Stimulated activated CD8-positive, alpha-beta memory T cell treated with anti-CD3 and anti-CD28 coated beads, Interleukin-15, amount 100 ng/mL, for 1 hour (primary cell): ENCODE results near the gene KNOP1.
"Not testable (repeated sequence)": the region's sequence is repeated elsewhere in the genome, so short reads cannot be mapped to it uniquely, and the experiment has no call there.

Experiments used
- DNase-seq: peaks from one replicate; pipeline ENCODE4 v3.0.0-alpha.2; 2020; ENCODE audit warnings: low read depth

The KNOP1 gene

DNA sequence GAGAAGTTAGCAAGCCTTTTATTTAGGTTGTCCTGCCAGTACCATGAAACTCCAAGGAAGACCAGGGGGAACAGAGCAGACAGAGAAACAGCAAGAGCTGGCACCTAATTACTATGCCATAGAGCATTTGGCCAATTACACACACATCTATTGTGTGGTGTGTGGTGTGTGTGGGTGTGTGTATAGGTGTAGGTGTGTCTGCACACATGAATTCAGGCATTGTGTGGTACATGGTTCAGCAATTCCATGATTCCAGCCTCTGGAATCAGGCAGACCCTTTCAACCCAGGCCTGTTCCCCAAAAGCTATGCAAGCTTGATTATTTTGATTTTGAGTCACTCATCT is 25.8 kb upstream of the KNOP1 start:
- DNase-seq: no peak

DNA sequence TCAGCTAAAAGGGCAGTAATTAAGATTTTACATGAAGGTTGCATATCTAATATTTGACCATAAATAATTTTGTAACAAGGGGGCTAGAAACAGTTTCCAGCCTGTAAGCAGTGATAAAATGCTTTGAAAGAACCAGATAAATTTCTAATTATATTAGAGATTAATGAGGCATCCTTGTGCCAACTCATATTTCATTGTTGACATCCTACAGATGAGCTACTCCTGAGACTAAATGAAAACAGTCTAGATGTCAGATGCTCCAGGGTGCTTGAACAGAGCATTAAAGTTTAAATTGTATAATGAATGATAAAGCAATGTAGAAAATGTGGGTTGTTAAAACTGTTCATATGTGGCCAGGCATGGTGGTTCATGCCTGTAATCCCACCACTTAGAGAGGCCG is 23.3 kb upstream of the KNOP1 start:
- no peak for DNase-seq

DNA sequence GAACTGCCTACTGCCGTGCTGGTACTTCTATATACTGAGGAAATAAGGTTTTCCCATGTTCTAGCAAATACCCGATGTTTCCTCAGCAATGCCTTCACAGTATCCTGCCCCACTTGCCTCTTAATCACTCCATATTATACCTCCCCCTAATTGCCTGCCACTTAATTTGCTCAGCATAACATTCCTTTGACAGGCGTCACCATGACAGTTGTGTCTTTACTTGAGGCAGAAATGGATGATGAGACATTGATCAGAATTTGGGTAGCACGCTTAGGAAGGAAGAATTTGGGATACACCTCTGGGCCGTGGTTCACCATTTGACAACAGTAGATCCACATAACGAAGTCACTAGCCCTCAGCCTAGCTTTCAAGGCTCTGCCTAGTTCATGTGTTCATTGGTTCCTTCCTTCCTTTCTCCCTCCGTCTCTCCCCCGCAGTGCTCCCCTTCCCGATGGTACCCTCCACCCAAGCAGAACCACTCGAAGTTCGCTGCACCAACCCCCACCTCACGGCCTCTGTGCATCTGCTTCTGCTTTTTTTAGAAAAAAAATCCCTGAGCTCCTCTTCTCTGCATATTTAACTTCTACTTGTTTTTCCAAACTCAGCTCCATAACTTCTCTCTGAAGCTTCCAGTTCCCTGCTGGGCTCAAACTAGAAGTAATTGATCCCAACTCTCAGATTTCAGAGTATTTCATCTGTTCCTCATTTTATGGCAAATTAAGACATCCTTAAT is 19.4 kb upstream of the KNOP1 start:
- no peak for DNase-seq

DNA sequence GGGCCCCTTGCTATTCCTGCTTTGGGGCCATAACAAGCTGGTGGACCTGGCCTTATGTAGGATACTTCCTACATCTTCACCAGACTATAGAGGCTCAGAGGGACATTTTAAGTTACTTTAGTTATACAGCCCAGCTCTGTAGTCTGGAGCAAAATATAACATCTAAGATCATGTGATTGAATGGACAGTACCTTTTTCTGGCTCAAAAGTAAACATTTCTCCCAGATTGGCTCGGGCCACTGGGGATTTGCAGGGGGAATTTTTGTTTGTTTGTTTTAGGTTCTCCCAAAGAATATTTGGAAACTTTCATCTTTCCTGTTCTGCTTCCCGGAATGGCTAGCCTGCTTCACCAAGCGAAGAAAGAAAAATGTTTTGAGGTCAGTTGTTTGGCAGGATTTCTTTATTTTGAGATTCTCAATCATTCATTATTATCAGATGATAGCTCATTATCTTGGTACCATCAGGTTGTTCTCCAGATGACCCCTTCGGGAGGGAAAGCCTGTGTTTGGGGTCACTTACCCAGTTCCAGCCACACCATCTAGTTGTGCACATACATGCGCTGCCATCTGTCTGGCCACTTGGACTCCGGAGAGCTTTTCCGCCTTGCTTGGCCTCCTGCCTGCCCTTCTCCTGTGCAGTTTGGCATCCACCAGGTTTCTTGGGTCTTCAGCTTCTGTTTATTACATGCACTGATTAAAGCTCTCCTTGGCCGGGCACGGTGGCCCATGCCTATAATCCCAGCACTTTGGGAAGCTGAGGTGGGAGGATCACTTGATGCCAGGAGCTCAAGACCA is 17.2 kb upstream of the KNOP1 start:
- DNase-seq: no peak

DNA sequence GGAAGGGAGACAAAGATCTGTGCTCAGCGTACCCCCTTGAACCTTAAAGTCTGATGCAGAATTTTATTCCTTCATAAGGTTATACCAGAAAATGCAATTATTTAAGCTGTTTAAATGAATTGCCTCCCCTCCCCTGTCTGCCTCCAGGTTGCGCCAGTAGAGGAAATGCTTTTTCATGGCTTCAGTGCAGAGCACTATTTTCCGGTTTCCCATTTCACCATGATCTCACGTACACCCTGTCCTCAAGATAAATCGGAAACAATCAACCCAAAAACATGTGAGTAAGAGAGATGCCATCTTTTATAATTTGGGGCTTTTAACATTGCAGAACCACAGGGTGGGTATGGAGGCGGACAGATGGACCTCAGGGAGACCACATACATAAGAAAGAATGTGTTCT is 15.5 kb upstream of the KNOP1 start:
- DNase-seq: no peak

DNA sequence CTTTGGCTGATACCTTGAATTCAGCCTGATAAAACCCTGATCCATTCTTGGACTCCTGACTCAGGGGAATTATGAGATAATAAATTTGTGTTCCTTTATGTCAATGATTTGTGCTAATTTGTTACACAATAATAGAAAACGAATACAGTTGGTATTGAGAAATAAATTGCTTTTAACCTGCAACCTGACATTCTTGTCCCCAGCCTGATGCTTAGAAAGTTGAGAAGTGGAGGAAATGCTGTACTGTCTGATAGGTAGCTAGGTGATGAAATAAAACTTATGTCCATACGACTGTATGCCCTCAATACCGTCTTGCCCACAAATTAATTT is 10.6 kb upstream of the KNOP1 start:
- no peak for DNase-seq

DNA sequence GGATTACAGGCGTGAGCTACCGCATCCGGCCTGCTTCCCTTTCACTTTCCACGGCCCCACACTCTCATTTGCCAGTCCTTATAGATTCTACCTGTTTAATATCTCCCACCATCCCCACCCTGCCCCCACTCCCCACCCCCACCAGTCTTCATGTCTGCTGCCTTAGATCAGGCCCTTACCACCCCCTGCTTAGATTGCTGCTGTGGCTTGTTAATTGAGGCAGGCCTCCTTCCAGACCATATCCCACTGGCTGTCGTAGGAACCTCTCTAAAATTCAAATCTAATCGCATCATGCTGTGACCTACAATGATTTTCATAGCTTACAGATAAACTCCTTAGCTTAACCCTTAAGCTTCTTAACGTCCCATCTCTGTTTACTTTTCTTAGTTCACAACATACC is 5.0 kb upstream of the KNOP1 start:
- no peak for DNase-seq

DNA sequence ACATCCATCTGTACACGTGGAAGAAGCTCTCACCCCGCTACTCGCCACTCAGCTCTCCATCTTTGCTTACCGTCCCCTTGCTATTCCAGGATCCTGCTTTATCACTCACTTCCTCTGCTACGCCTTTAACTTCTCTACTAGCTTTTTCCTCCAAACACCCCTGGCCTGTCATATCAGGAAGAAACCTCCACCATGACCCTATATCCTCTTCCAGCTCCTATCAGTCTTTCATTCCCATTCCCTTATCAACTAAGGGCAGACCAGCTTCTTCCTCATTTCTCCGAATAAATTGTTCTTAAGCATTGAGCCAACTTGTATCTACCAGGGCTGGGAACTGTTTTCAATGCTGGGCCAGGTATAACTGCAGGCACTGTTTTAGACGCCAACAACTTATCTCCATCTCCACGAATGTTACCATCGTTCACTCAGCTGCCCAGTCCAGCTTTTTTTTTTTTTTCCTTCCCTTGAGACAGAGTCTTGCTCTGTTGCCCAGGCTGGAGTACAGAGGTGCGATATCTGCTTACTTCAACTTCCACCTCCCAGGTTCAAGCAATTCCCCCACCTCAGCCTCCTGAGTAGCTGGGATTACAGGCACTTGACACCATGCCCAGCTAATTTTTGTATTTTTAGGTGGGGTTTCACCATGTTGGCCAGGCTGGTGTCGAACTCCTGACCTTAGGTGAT is 4.4 kb upstream of the KNOP1 start:
- no peak for DNase-seq

DNA sequence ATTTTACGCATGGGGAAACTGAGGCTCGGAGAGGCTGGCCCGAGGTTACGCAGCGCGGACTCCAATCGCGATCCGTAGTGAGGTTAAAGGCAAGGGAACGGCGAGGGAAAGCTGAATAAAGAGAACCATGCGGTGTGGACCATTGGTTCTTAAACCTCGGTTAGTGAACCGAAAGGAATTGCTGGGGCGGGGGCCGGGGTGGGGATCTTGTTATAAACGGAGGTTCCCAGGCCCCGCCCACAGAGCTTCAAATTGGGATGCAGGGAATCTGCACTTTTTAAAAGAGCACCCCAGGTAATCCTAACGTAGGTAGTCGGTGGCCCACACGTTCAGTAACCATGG is 568 bp upstream of the KNOP1 start:
- DNase-seq: no peak

DNA sequence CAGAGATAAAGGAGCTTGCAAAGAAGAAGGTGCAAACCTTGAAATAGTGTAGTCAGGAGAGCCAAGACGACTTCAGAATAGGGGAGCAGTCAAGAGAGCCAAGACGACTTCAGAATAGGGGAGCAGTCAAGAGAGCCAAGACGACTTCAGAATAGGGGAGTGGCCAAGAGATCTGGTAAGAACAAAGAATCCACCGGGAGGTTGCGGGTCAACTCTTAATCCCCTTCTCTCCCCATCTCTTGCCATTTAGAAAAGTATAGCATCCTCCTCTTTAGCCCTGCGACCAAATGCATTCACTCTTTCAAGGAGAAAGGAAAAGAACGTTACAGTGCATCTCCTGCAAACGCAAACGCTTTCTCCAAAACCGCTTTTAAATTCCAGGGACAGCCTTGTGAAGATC is 713 bp downstream of the KNOP1 start:
- DNase-seq: no peak

DNA sequence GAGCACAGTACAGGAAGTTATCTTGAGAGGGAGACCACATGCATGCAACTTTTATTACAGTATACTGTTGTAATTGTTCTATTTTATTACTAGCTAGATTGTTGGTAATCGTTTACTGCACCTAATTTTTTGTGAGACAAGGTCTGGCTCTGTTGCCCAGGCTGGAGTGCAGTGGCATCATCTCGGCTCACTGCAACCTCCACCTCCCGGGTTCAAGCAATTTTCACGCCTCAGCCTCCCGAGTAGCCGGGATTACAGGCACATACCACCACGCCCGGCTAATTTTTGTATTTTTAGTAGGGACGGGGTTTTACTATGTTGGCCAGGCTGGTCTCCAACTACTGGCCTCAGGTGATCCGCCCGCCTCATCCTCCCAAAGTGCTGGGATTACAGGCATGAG is 1.3 kb downstream of the KNOP1 start:
- not testable (repeated sequence) for DNase-seq

DNA sequence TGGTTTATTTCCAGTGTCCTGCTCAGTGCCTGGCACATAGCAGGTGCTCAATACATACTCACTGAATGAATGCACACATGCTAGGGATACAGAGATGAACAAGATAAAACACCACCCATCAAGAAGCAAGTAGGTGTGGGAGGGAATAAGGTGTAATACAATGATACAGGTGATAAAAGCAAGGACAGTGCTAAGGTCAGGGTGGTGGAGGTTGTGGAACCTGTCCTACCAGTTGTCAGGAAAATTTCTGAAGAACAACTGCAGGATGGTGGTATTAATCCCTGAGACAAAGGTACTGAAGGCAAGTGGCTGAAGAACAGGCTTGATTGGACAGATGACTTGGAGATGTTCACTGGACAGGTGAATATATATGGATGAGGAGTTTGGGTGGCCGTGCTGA is 1.8 kb downstream of the KNOP1 start:
- no peak for DNase-seq

DNA sequence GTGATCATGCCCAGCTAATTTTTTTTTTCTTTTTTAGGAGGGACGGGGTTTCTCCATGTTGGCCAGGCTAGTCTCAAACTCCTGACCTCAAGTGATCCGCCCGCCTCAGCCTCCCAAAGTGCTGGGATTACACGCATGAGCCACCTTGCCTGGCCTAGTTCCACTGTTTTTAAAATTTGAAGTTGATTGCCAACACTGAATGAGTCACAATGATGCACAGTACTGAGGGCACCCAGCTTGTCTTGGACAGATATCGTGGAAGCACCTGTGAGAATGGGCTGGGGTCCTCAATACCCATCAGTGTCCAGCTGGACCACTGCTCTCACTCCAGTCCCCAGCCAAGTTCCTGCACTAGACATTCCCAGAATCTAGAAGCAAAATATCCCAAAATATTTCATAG is 2.5 kb downstream of the KNOP1 start:
- no peak for DNase-seq

DNA sequence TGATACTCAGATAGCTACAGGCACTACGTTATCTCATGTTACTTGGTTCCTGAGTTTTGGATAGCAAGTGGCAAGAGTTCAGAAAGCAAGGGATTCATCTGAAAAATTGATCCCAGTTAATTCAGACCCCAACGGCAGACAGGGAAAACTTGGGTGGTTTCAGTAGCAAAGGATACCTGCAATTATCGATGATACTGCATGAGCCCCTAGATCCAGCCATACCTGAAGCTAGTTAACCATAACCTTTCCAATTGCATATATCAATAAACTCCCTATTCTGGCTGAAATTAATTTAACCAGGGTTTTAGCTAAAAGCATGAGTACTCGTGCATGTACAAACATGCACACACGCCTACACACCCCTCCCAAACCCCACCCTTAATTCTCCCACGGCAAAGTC is 4.3 kb downstream of the KNOP1 start:
- DNase-seq: no peak

DNA sequence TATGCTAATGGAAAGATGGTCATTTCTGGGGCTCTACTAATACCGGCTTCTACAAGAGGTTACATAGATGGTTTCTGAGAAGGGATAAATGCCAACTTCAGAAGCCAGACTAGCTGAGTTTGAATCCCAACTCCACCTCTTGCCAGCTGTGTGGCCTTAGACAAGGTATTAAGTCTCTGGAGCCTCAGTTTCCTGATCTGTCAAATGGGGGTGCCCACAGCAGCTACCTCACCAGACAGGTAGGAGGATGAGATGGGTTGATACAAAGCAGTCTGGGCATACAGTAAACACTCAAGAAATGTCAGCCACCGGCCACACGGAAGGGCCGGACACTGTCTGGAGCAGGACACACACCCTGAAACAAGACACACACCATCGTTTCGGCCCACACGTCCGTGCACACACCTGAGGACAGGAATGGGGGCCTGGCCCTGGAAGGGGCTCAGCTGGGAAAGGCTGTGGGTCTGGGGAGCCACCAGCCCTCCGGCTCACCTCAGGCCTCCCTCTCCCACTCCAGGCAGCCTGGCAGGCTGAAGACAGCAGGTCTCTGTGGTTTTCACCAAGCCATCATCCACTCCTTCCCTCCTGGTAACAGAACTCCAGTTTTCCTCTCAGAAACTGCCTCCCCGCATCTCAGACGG is 5.5 kb downstream of the KNOP1 start:
- DNase-seq: no peak

DNA sequence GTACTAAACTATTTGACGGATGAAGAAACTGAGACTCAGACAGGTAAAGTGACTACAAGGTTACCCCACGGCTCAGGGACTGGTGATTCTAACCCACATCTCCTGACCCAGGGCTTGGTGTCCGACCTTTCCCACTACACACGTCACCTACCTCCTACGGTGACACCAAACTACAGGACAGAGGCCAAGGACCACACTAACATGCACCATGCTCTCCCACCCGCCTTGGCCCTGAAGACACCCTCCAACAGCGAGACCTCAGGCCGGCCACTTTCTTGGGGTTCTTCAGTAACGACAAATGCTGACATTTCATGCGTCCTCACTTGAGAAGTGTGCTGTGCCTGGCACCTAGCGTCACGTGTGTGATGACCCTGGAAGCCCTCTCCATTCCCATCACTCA is 6.4 kb downstream of the KNOP1 start:
- no peak for DNase-seq

DNA sequence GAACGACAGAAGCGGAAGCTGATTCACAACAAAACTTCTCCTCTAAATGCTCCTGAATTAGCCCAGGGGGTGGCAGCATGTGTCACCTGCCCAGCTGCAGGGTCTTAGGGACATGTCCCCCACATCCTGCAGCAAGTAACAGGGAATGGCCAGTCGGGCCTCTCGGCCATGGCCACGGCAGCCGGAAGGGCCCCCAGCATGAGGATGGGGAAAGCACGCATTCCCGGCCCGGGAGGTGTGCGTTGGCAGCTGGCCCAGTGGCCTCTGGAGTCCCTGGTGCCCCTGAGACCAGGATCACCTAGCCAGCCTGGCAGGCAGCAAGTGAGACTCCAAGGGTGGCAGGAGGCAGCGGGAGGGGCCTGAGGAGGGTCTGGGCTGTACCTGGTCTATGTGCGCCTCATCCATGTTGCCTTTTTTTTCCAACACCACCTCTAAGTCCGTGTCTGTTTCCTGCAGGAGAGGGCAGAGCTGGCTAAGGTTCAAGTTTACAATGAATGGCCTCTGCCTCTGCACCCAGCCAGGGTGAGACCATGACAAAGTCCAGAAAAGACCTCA is 7.0 kb downstream of the KNOP1 start:
- DNase-seq: no peak

DNA sequence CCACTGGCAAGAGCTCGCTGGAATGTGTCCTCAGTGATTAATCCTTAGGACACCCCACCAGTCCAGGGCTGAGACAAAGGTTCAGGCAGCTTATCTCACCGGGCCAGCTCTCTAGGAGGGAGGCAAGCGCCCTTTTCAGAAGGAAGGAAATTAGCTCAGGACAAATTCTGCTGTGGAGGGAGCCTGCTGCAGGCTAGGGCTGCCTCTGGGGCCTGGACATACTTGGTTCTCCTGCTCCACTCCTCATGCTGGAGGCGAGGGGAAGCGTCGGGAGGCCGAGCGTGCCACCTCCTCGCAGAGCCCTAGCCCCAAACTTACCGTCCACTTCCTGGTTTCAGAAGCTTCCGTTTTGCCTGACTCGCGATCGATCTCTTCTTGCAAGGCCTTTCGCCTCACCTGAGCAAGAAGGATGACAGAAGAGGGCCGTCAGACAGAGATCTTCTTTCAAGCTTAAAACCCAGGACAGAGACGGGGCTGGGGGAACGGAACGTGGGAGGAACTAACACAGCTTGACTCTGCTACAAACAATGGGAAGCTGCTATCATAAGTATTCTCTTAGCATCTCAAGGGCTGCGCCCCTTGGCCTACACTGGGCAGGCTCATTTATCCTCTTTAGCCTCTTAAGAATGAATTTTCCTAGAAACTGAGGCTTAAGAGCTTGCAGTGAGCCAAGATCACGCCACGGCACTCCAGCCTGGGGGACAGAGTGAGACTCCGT is 7.7 kb downstream of the KNOP1 start:
- no peak for DNase-seq

DNA sequence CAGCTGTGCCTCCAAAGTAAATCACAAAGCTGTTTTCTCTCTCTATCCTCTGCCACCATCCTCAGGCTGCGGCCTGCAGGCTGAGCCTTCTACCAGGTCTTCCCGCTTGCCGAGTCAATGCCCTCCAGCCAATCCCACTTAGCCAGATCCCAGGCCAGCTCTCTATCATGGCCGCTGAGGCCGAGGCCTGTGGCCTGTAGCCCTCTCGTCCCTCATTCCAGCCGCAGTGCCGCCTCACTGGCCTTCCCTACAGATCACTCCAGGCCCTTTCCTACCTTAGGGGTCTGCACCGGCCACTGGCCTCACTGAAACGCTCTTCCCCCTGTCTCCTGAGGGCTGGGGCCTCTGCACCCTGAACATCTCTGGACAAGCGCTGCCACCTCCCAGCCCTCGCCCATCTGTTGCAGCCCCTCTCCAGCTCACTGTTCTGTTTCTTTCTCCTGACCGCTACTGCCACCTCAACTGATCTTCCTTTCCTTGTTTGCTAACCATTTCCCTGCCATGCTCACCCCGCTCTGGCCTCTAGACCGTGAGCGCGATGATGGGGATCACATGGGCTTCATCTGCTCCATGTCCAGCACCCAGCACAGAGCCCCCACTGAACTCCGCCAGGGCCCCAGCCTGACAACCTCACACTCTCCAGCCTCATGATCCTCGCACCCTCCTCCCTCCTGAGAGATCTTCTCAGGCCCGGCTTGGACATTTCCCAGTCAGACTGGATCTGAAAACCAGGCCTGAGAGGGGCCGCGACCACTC is 8.5 kb downstream of the KNOP1 start:
- DNase-seq: no peak

DNA sequence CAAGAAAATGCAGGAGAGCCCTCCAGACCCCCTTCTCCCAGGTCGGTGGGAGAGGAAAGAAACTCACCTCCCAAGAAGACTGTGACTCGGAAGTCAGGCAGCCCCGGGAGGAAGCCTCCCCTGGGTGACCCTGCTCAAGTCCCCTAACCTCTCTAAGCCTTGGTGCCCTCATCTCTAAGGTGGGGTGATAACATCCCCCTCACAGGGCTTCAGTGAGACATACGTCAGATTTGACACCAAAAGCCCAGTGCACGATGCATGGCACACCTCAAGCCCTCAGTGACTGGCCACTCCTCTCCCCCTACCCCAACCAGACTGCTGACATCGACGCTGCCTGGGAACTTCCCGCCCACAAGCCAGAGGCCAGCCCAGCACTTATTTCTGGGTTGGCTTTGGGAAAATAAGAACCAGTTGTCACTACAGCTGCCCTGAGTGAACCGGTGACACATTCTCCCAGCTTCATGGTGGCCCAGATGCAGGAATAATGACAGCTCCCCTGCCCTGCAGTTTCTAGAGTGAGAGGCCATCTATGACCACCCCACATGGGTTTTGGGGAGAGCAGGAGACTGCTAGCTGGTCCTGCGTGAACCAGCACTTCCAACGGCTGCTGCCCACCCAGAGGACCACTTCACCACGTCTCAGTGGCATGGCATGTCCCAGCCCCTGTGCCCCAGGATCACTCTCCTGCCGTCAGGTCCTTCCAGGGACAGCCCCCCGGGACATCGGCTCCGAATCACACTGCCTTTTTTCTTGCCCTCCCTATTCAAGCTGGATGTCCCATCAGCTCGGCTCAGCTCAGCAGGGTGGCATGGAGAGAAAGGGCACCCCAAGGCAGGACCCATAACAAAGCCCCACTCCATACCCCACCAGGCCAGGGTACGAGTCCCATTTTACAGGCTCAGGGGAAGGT is 9.5 kb downstream of the KNOP1 start:
- no peak for DNase-seq
